HEK293T (cell line): Measurements from ENCODE around the gene USP15.

ENCODE experiments used
- CTCF ChIA-PET: fragments of 350-600 bp; formaldehyde crosslinking; extraction: SDS; loops from one replicate; lab custom pipeline; 2021; ENCODE audit warnings: antibody characterized with exemption, inconsistent platforms; lab: Yijun Ruan, JAX
- POLR2A ChIA-PET: fragments of 350-600 bp; formaldehyde crosslinking; extraction: SDS; loops from one replicate; lab custom pipeline; 2020; ENCODE audit warnings: antibody characterized with exemption, inconsistent platforms; lab: Yijun Ruan, JAX
- DNase-seq: peaks from one replicate; pipeline ENCODE4 v3.0.0; 2012; ENCODE audit warnings: mixed read lengths; ENCODE audit errors: extremely low spot score
- ARNT ChIP-seq: fragments of 450-650 bp; IDR thresholded peaks from 2 replicates; pipeline ENCODE4 v1.6.1; 2017; ENCODE audit warnings: mild to moderate bottlenecking
- BHLHE40 ChIP-seq: fragments of 450-650 bp; IDR thresholded peaks from 2 replicates; pipeline ENCODE4 v1.6.1; 2016; ENCODE audit warnings: mild to moderate bottlenecking, moderate library complexity, borderline replicate concordance
- CTBP1 ChIP-seq: fragments of 450-650 bp; IDR thresholded peaks from 2 replicates; pipeline ENCODE4 v1.6.1; 2016; ENCODE audit warnings: borderline replicate concordance
- ELF4 ChIP-seq: fragments of 450-650 bp; IDR thresholded peaks from 2 replicates; pipeline ENCODE4 v1.6.1; 2017; ENCODE audit warnings: antibody characterized with exemption
- FOXA1 ChIP-seq: fragments of 450-650 bp; IDR thresholded peaks from 2 replicates; pipeline ENCODE4 v1.6.1; 2016; ENCODE audit warnings: mild to moderate bottlenecking
- FOXK2 ChIP-seq: fragments of 450-650 bp; IDR thresholded peaks from 2 replicates; pipeline ENCODE4 v1.6.1; 2016; ENCODE audit warnings: mild to moderate bottlenecking
- FOXM1 ChIP-seq: fragments of 450-650 bp; IDR thresholded peaks from 2 replicates; pipeline ENCODE4 v1.6.1; 2017; ENCODE audit warnings: mild to moderate bottlenecking, borderline replicate concordance
- HDGF ChIP-seq: fragments of 450-650 bp; IDR thresholded peaks from 2 replicates; pipeline ENCODE4 v1.6.1; 2017; ENCODE audit warnings: antibody characterized with exemption, borderline replicate concordance
- L3MBTL2 ChIP-seq: fragments of 450-650 bp; conservative IDR thresholded peaks from 2 replicates; pipeline ENCODE4 v1.6.1; 2016; ENCODE audit warnings: mild to moderate bottlenecking
- LEF1 ChIP-seq: fragments of 450-650 bp; IDR thresholded peaks from 2 replicates; pipeline ENCODE4 v1.6.1; 2017; ENCODE audit warnings: mild to moderate bottlenecking, borderline replicate concordance
- NFRKB ChIP-seq: fragments of 450-650 bp; IDR thresholded peaks from 2 replicates; pipeline ENCODE4 v1.6.1; 2016; ENCODE audit warnings: mild to moderate bottlenecking, moderate library complexity
- SP1 ChIP-seq: fragments of 450-650 bp; IDR thresholded peaks from 2 replicates; pipeline ENCODE4 v1.6.1; 2017
- SUZ12 ChIP-seq: fragments of 450-650 bp; IDR thresholded peaks from 2 replicates; pipeline ENCODE4 v1.6.1; 2016; ENCODE audit warnings: mild to moderate bottlenecking
- TARDBP ChIP-seq: fragments of 450-650 bp; IDR thresholded peaks from 2 replicates; pipeline ENCODE4 v1.6.1; 2016
- ZNF384 ChIP-seq: fragments of 450-650 bp; IDR thresholded peaks from 2 replicates; pipeline ENCODE4 v1.6.1; 2016
- TF ChIP-seq, protein P1 (sequence below): fragments of 450-650 bp; IDR thresholded peaks from 2 replicates; pipeline ENCODE4 v1.6.1; 2016

USP15 gene

DNA sequence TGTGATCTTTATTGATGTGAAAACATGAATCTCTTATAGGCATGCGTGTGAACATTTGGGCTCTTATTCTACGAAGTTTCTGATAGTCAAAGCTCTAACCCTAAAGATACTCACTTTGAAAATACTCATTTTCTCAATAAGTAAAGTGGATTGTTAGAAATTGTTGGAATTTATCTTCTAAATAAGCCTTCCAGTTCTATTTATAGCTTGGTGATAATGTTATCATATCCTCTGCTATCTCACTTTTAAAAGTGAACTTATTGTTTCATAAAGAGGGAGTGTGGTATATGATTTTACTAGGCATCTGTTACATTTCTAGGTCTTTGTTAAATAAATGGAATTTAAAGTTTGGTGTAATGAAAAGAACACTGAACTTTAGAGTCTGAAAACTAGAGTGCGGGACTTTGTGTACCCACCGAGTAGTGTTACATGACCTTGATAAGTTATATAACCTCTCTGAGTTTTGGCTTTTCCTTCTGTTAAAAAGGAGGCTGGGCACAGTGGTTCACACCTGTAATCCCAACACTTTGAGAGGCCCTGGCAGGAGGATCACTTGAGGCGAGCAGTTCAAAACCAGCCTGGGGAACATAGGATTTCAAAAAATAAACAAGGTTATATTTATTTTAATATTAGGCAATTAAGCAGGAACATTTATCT is 13.6 kb downstream of the USP15 start:
- CTCF ChIA-PET = no interaction called here
- TF ChIP-seq ELF4 = no peak
- TF ChIP-seq ARNT = no peak
- no peak for TF ChIP-seq FOXM1
- no peak for TF ChIP-seq FOXK2
- TF ChIP-seq, protein P1, sequence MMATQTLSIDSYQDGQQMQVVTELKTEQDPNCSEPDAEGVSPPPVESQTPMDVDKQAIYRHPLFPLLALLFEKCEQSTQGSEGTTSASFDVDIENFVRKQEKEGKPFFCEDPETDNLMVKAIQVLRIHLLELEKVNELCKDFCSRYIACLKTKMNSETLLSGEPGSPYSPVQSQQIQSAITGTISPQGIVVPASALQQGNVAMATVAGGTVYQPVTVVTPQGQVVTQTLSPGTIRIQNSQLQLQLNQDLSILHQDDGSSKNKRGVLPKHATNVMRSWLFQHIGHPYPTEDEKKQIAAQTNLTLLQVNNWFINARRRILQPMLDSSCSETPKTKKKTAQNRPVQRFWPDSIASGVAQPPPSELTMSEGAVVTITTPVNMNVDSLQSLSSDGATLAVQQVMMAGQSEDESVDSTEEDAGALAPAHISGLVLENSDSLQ = no peak
- TF ChIP-seq NFRKB = no peak
- no peak for TF ChIP-seq LEF1
- TF ChIP-seq CTBP1 = no peak
- no peak for TF ChIP-seq SP1
- TF ChIP-seq ZNF384 = no peak
- no peak for TF ChIP-seq L3MBTL2
- TF ChIP-seq SUZ12 = no peak
- TF ChIP-seq TARDBP = no peak
- POLR2A ChIA-PET = interaction anchor here (1.6 kb wide), 1 partner anchor 14 kb away, joined by 3 read pairs; the partner anchor contains the start of gene USP15
- DNase-seq = no peak

DNA sequence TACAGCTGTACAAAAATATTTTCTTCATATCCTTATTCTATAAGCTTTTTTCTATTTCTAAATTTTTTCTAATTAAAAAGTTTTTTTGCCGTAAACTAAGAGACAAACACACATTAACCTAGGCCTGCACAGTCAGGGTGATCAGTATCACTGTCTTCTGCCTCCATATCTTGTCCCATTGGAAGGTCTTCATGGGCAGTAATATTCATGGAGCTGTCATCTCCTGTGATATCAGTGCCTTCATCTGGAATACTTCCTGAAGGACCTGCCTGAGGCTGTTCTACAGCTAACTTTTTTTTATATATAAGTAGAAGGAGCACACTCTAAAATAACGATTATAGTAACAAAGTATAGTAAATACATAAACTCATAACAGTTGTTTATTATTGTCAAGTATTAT is 17.8 kb downstream of the USP15 start:
- ChIA-PET CTCF (no interaction called here), POLR2A (interaction anchor here (1.3 kb wide), 1 partner anchor 18 kb away, joined by 3 read pairs; the partner anchor contains the start of gene USP15)
- TF ChIP-seq NFRKB (no peak), SUZ12 (no peak), ELF4 (no peak), ARNT (no peak), L3MBTL2 (no peak), BHLHE40 (no peak), TARDBP (no peak), FOXK2 (no peak), LEF1 (no peak), HDGF (no peak), ZNF384 (no peak), SP1 (no peak)
- TF ChIP-seq, protein P1 = no peak
- DNase-seq = no peak

DNA sequence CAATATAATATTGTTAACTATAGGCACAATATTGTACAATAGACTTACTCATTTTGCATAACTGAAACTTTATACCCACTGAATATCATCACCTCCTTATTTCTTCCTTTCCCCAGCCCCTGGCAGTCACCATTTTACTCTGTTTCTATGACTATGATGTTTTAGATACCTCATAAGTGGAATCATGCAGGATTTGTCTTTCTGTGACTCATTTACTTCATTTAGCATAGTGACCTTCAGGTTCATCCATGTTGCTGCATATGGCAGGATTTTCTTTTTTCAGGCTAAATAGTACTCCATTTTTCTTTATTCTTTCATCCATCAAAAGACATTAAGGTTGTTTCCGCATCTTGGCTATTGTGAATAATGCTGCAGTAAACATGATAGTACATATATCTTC is 18.9 kb downstream of the USP15 start:
- CTCF ChIA-PET = no interaction called here
- no peak for DNase-seq
- TF ChIP-seq L3MBTL2 = no peak
- no peak for TF ChIP-seq FOXM1
- no peak for TF ChIP-seq NFRKB
- no peak for TF ChIP-seq HDGF
- TF ChIP-seq LEF1 = no peak
- no peak for TF ChIP-seq ZNF384
- no peak for TF ChIP-seq CTBP1
- TF ChIP-seq FOXK2 = no peak
- TF ChIP-seq ARNT = no peak
- no peak for TF ChIP-seq SUZ12
- TF ChIP-seq SP1 = no peak
- TF ChIP-seq TARDBP = no peak
- no peak for TF ChIP-seq BHLHE40
- TF ChIP-seq, protein P1 = no peak
- POLR2A ChIA-PET = no interaction called here

DNA sequence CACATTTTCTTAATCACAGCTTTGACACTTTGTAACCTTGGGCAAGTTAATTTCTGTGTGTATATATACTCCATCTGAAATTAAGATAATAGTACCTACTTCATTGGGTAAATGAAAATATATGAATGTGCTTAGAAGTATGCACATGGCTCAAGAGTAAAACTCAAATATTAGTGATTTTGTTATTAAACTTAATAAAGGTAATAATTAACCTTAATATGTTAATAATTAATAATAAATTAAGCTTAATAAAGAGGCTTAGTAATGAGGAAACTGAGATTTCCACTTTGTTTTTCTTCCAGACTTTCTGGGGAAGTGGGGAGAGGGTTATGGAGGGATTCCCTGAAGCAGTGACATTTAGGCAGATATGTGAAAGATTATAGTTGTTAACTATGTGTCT is 19.8 kb downstream of the USP15 start:
- CTCF ChIA-PET = no interaction called here
- DNase-seq = no peak
- TF ChIP-seq L3MBTL2 (no peak), ZNF384 (no peak), CTBP1 (no peak), ARNT (no peak), ELF4 (no peak)
- POLR2A ChIA-PET = no interaction called here

DNA sequence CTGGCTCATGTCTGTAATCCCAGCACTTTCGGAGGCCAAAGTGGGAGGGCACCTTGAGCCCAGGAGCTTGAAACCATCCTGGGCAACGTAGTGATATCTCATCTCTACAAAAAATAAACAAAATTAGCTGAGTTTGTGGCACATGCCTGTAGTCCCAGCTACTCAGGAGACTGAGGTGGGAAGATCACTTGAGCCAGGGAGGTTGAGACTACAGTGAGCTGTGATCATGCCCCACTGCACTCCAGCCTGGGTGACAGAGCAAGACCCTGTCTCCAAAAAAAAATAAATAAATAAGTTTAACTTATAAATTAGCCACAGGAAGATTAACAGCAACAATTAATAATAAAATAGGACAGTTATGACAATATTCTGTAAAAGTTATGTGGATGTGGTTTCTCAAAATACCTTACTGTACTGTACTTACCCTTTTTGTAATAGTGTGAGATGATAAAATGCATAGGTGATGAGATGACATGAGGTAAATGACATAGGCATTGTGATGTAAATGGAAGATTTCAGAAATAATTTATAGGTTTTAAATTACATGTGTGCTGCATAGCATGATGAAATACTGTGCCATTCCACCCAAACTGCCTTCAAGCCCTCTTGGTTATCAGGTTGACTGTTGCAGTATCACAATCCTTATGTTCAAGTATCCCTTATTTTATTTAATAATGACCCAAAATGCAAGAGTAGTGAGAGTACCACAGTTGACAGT is 22.0 kb downstream of the USP15 start:
- POLR2A ChIA-PET = no interaction called here
- CTCF ChIA-PET = no interaction called here
- TF ChIP-seq FOXA1 (no peak), HDGF (no peak), L3MBTL2 (no peak), FOXK2 (no peak), SP1 (no peak), BHLHE40 (no peak), ARNT (no peak), FOXM1 (no peak), ELF4 (no peak)
- no peak for DNase-seq

DNA sequence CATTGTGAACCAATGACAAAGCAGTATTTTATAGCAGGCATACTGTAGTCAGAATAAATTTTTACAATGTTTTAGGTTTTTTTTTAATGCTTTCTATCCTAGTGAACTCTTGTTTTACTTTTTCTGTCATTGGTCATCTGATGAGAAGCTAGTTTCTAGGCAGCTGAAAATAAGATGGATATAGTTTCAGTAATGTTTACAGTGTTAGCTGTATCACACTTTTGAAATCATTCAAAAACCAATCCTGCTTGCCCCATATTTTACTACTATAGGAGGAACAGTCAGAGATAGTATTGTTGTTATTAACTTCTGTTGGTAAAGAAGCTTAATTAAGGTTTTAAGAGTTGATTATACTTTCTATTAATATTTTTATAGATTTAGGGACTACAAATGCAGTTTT is 24.5 kb downstream of the USP15 start:
- CTCF ChIA-PET = no interaction called here
- POLR2A ChIA-PET = no interaction called here
- TF ChIP-seq FOXA1 (no peak), SUZ12 (no peak), FOXM1 (no peak), NFRKB (no peak), HDGF (no peak), FOXK2 (no peak)
- no peak for DNase-seq
